Dermis microvascular lymphatic vessel endothelial cell (primary cell): ENCODE measurements around the gene BRMS1L. TPM values are rescaled to one million over a fixed set of nuclear protein-coding genes. Genes with fewer than 3 reads are reported as not detected.

Source experiments
- DNase-seq, 2 donors: peaks; one replicate each; pipeline versions ENCODE4 v3.0.0 to v3.0.0-alpha.2; 2010; ENCODE audit warnings: low read depth in 2 of 2
- total RNA-seq: library from RNA; depleted of rRNA; stranded (reverse); fragments of >200 nt; gene quantifications from 2 replicates; pipeline ENCODE4 v1.2.1, GENCODE V29; 2014

The BRMS1L gene
- total RNA-seq, 1 donor from 2014 or later: 3.2 TPM

- DNase-seq: no peak
Observed at GRCh38 chr14:35865611-35866324, 39.6 kb downstream of the BRMS1L start.

- no peak for DNase-seq
Observed at GRCh38 chr14:35866595-35867279, 40.6 kb downstream of the BRMS1L start.

- DNase-seq: peak; percentile 51 to 67
Observed at GRCh38 chr14:35867280-35867629, 41.1 kb downstream of the BRMS1L start.

GRCh38 chr14:35875296-35875695 is 49.2 kb downstream of the BRMS1L start:
- DNase-seq: no peak

GRCh38 chr14:35877276-35877675 is 51.1 kb downstream of the BRMS1L start:
- no peak for DNase-seq

- peak; percentile 30 to 91 for DNase-seq
Observed at GRCh38 chr14:35878272-35879150, 52.4 kb downstream of the BRMS1L start.

GRCh38 chr14:35879151-35879648 is 53.1 kb downstream of the BRMS1L start:
- DNase-seq: peak in 1 of 2 donors; percentile 6

- peak in 1 of 2 donors; percentile 44 for DNase-seq
Observed at GRCh38 chr14:35879654-35880249, 53.6 kb downstream of the BRMS1L start.

- no peak for DNase-seq
Observed at GRCh38 chr14:35881280-35881679, 55.1 kb downstream of the BRMS1L start.

GRCh38 chr14:35883677-35884293 is 57.6 kb downstream of the BRMS1L start:
- peak in 1 of 2 donors; percentile 36 for DNase-seq

- DNase-seq: no peak
Observed at GRCh38 chr14:35890308-35890707, 64.2 kb downstream of the BRMS1L start.

- DNase-seq: no peak
Observed at GRCh38 chr14:35895256-35895655, 69.1 kb downstream of the BRMS1L start.

- DNase-seq: no peak
Observed at GRCh38 chr14:35897616-35898111, 71.5 kb downstream of the BRMS1L start.

GRCh38 chr14:35898217-35898775 is 72.2 kb downstream of the BRMS1L start:
- DNase-seq: no peak

GRCh38 chr14:35900741-35901140 is 74.6 kb downstream of the BRMS1L start:
- DNase-seq: no peak

GRCh38 chr14:35909665-35910064 is 83.5 kb downstream of the BRMS1L start:
- DNase-seq: no peak

- DNase-seq: no peak
Observed at GRCh38 chr14:35910191-35910590, 84.1 kb downstream of the BRMS1L start.

GRCh38 chr14:35911097-35911496 is 85.0 kb downstream of the BRMS1L start:
- no peak for DNase-seq

GRCh38 chr14:35915185-35915584 is 89.0 kb downstream of the BRMS1L start:
- no peak for DNase-seq

GRCh38 chr14:35915775-35916174 is 89.6 kb downstream of the BRMS1L start:
- DNase-seq: no peak
